Kidney (tissue), 14 donors: ENCODE measurements around the gene MBD5. TPM values are rescaled to one million over a fixed set of nuclear protein-coding genes. Genes with fewer than 3 reads are reported as not detected.

Experiments used
- DNase-seq, 5 donors: peaks; one replicate each; pipeline ENCODE4 v3.0.0-alpha.2; 2013 to 2020
- FAIRE-seq: peaks from 2 replicates; lab custom pipeline; 2012; peaks lifted over from hg19 to GRCh38; lab: Jason Lieb, UNC
- H3K27ac ChIP-seq, 2 donors: one replicate each; pipeline ENCODE4 v1.7.0; 2013; ENCODE audit warnings: low read depth in 2 of 2, low read length in 2 of 2, inconsistent platforms in 1 of 2
- H3K27me3 ChIP-seq: one replicate; pipeline ENCODE4 v1.7.1; 2013; ENCODE audit warnings: low read length, inconsistent platforms; ENCODE audit not compliant: control insufficient read depth, insufficient read depth
- H3K36me3 ChIP-seq, 3 donors: one replicate each; pipeline versions ENCODE4 v1.7.0 to v1.7.1; 2013; ENCODE audit warnings: low read length in 3 of 3, control low read depth in 1 of 3, inconsistent platforms in 1 of 3; ENCODE audit not compliant: insufficient read depth in 3 of 3, control insufficient read depth in 2 of 3
- H3K4me1 ChIP-seq, 3 donors: one replicate each; pipeline versions ENCODE4 v1.7.0 to v1.7.1; 2013; ENCODE audit warnings: low read length in 3 of 3, inconsistent platforms in 1 of 3, low read depth in 1 of 3; ENCODE audit not compliant: control insufficient read depth in 2 of 3, insufficient read depth in 2 of 3
- H3K4me3 ChIP-seq, 3 donors: one replicate each; pipeline versions ENCODE4 v1.7.0 to v1.8.1; 2013; ENCODE audit warnings: low read length in 3 of 3, control low read depth in 1 of 3, inconsistent platforms in 1 of 3
- H3K9ac ChIP-seq, 3 donors: one replicate each; pipeline versions ENCODE4 v1.7.0 to v1.7.1; 2013; ENCODE audit warnings: low read length in 3 of 3, control low read depth in 1 of 3, inconsistent platforms in 1 of 3
- H3K9me3 ChIP-seq, 3 donors: one replicate each; pipeline versions ENCODE4 v1.7.0 to v1.7.1; 2013; ENCODE audit warnings: low read length in 3 of 3, control low read depth in 1 of 3, inconsistent platforms in 1 of 3; ENCODE audit not compliant: control insufficient read depth in 2 of 3, insufficient read depth in 1 of 3
- CTCF ChIP-seq: IDR thresholded peaks from 3 replicates; pipeline ENCODE4 v1.5.1; 2012; ENCODE audit warnings: mild to moderate bottlenecking, moderate library complexity, borderline replicate concordance; ENCODE audit not compliant: insufficient read depth; ENCODE audit errors: extremely low read depth
- intact Hi-C: fragments of 100-400 bp; cut with DNase I; formaldehyde crosslinking; loops from one replicate; pipeline ENCODE4 v1.11.1; 2022
- polyA plus RNA-seq: library from polyadenylated mRNA; stranded (reverse); fragments of 350-450 nt; fragmentation: Illumina TruSeq; extraction: RNeasy Lipid Tissue Mini Kit (QIAGEN cat#74804); gene quantifications from one replicate; pipeline ENCODE4 v1.2.3, GENCODE V29; 2014; ENCODE audit warnings: low read depth, low replicate concordance; ENCODE audit not compliant: insufficient read depth
- total RNA-seq: library from RNA; stranded (reverse); fragmentation: NEBNext Ultra II Directional; extraction: Animal tissue kit (Norgen Biotek cat#: 25700); gene quantifications from one replicate; pipeline ENCODE4 v1.2.1, GENCODE V29; 2021
- donor health status: control.
- donor health status: control.
- donor health status: control.
- donor health status: control.
- donor health status: control.
- donor health status: DM: yes; HTN: yes; CAD: no.
- donor health status: Normal renal cell carcinoma (clear cell type).

The MBD5 gene
- total and polyA plus RNA-seq, 2 donors from 2014 or later, result 6.9 to 66.8 TPM

GRCh38 chr2:148530350-148530749 lies 509.5 kb downstream of the MBD5 start:
- Histone ChIP-seq H3K4me1 (no peaks in the 10 kb centered on the region), H3K9me3 (no peaks in the 10 kb centered on the region), H3K4me3 (no peak overlapping the region), H3K9ac (no peak overlapping the region), H3K36me3 (no peaks in the 10 kb centered on the region), H3K27ac (no peak overlapping the region), H3K27me3 (no peaks in the 10 kb centered on the region)
- no peak for FAIRE-seq
- intact Hi-C loops, result no loop called here
- DNase-seq, result no peak
- TF ChIP-seq CTCF, result no peak

GRCh38 chr2:148531235-148531634 lies 510.3 kb downstream of the MBD5 start:
- no peak for FAIRE-seq
- Histone ChIP-seq H3K27me3 (no peaks in the 10 kb centered on the region), H3K36me3 (no peaks in the 10 kb centered on the region), H3K27ac (no peak overlapping the region), H3K9ac (no peak overlapping the region), H3K9me3 (no peaks in the 10 kb centered on the region), H3K4me1 (no peaks in the 10 kb centered on the region), H3K4me3 (no peak overlapping the region)
- TF ChIP-seq CTCF, result no peak
- intact Hi-C loops, result no loop called here
- no peak for DNase-seq

- Histone ChIP-seq H3K9me3 (no peaks in the 10 kb centered on the region), H3K36me3 (no peaks in the 10 kb centered on the region), H3K9ac (no peak overlapping the region), H3K27ac (no peak overlapping the region), H3K27me3 (no peaks in the 10 kb centered on the region), H3K4me1 (no peaks in the 10 kb centered on the region), H3K4me3 (no peak overlapping the region)
- intact Hi-C loops, result no loop called here
- TF ChIP-seq CTCF, result no peak
- DNase-seq, result no peak
- no peak for FAIRE-seq
Observed at GRCh38 chr2:148531669-148532428, 511.0 kb downstream of the MBD5 start.
